ENCODE measurements around the gene CAMTA1. TPM values are rescaled to one million over a fixed set of nuclear protein-coding genes. Genes with fewer than 3 reads are reported as not detected.

Gene CAMTA1
- total RNA-seq, 1 experiment from 2014 or later: 50.3 TPM

DNA sequence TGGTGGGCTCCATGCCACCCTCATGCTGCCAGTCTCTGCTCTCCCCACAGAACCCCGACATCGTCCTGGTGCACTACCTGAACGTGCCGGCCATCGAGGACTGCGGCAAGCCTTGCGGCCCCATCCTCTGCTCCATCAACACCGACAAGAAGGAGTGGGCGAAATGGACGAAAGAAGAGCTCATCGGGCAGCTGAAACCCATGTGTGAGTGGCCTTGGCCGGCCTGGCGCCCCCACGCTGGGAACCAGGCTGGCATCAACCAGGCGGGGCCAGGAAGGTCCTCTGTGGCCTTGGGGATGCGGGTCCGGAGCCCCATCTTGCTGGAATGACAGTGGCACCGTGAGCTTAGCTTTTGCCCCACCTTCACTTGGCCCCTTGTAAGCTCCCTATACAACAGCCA is 855.1 kb downstream of the CAMTA1 start:
- Mint-ChIP-seq H3K4me1 (ENCODE audit: low read depth, unreplicated experiment) (no peaks in the 10 kb centered on the region), H3K27ac (ENCODE audit: unreplicated experiment) (no peak overlapping the region)
- intact Hi-C loops (cut with micrococcal nuclease; ENCODE audit: unreplicated experiment): no loop called here

DNA sequence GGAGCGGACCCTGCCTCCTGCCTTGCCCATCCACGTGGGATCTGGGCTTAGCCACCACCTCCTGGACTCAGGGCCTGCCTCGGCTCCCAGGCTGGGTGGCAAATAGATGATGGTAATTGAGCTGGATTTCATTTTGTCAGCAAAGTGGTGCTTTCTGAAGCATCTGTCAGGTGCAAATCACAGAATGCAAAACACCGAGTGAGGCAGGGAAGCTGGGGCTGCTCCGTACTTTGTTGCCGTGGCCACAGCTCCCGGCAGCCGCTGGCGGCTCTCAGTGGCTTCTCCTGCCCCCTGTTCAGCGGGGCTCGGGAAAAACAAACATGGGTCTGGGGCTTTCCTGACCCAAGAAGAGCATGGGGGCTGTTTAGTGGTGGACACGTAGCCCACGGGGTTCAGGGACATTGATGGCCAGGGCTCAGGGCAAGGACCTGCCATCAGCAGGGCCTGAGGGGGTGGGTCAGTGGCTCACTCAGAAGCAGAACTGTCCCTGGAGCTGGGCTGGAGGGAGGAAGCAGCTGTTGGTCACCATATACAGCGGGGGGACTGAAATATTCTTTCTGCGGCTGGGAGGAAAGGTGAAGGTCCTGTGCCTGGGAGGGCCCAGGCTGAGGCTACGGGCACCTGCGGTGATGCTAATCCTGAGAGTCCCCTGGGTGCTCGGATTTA is 855.8 kb downstream of the CAMTA1 start:
- no peak overlapping the region for H3K4me3 Mint-ChIP-seq (ENCODE audit: low read depth, unreplicated experiment)
- intact Hi-C loops (cut with micrococcal nuclease; ENCODE audit: unreplicated experiment): no loop called here
- H3K4me1 Mint-ChIP-seq (ENCODE audit: low read depth, unreplicated experiment): no peaks in the 10 kb centered on the region
- peaks cover 4% of the 10 kb centered on the region for H3K36me3 Mint-ChIP-seq (ENCODE audit: insufficient read depth, unreplicated experiment)
- no peaks in the 10 kb centered on the region for H3K9me3 Mint-ChIP-seq (ENCODE audit: low read depth, unreplicated experiment)
- peaks cover 27% of the 10 kb centered on the region for H3K27me3 Mint-ChIP-seq (ENCODE audit: unreplicated experiment)
- CTCF ChIA-PET: interaction anchor here (1.0 kb wide), 1 partner anchor 187 kb away, joined by 4 read pairs; no protein-coding TSS in a partner anchor
- BruUV-seq (replicated peaks): no TSS peak
- no peak overlapping the region for H3K27ac Mint-ChIP-seq (ENCODE audit: unreplicated experiment)
- TF ChIP-seq, protein P1, sequence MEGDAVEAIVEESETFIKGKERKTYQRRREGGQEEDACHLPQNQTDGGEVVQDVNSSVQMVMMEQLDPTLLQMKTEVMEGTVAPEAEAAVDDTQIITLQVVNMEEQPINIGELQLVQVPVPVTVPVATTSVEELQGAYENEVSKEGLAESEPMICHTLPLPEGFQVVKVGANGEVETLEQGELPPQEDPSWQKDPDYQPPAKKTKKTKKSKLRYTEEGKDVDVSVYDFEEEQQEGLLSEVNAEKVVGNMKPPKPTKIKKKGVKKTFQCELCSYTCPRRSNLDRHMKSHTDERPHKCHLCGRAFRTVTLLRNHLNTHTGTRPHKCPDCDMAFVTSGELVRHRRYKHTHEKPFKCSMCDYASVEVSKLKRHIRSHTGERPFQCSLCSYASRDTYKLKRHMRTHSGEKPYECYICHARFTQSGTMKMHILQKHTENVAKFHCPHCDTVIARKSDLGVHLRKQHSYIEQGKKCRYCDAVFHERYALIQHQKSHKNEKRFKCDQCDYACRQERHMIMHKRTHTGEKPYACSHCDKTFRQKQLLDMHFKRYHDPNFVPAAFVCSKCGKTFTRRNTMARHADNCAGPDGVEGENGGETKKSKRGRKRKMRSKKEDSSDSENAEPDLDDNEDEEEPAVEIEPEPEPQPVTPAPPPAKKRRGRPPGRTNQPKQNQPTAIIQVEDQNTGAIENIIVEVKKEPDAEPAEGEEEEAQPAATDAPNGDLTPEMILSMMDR (IDR thresholded peaks at IDR 0.05; ENCODE audit: unreplicated experiment): no peak
- DNase-seq: no peak

More for the DNA sequence above, 855.1 kb downstream of the CAMTA1 start:
- Mint-ChIP-seq H3K9me3 (ENCODE audit: low read depth, unreplicated experiment) (no peaks in the 10 kb centered on the region), H3K27me3 (ENCODE audit: unreplicated experiment) (peaks cover 34% of the 10 kb centered on the region), H3K4me3 (ENCODE audit: low read depth, unreplicated experiment) (no peak overlapping the region), H3K36me3 (ENCODE audit: insufficient read depth, unreplicated experiment) (no peaks in the 10 kb centered on the region)
- TF ChIP-seq, protein P1 (IDR thresholded peaks at IDR 0.05; ENCODE audit: unreplicated experiment): no peak
- DNase-seq: no peak
- CTCF ChIA-PET: no interaction called here
- no TSS peak for BruUV-seq (replicated peaks)

DNA sequence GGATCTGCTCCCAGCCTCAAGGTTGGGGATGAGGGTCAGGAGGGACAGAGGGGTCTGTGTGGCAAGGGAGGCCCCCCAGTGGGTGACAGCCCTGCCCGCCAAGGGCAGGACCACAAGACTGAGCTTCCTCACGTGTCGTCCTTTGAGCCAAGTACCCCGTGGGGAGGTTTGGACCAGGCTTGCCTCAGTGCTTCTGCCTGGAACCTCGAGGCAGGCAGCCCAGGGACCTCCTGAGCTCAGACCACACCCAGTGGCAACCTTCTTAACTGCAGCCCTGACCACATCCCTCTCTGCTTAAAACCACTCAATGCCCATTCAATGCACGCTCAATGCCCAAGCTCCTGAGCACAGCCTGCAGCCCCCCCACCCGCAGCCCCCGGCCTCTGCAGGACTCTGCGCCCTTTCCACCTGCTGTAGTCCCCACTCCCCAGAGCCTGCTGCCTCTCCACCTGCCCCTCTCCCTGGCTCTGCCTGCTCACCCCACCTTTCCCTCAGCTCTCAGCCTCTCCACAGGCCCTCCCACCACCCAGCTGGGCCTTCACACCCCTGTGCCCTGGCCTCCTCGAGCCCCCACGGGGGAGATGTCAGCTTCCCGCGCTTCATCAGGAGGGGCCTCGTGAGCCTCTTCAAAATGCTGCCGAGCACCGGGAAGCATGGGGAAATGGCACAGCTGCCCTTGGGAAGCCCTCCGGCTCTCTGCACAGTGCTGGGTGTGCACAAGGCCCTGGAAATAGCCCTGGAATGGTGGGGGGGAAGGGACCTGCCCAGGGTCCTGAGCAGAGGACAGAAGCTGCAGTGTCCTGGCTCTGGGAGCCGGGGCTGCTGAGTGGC is 856.5 kb downstream of the CAMTA1 start:
- H3K36me3 Mint-ChIP-seq (ENCODE audit: insufficient read depth, unreplicated experiment): peaks cover 6% of the 10 kb centered on the region
- BruUV-seq (replicated peaks): no TSS peak
- intact Hi-C loops (cut with micrococcal nuclease; ENCODE audit: unreplicated experiment): no loop called here
- no peak overlapping the region for H3K27ac Mint-ChIP-seq (ENCODE audit: unreplicated experiment)
- CTCF ChIA-PET: interaction anchor here (1.0 kb wide), 1 partner anchor 188 kb away, joined by 4 read pairs; no protein-coding TSS in a partner anchor
- H3K4me3 Mint-ChIP-seq (ENCODE audit: low read depth, unreplicated experiment): no peak overlapping the region
- no peaks in the 10 kb centered on the region for H3K9me3 Mint-ChIP-seq (ENCODE audit: low read depth, unreplicated experiment)
- DNase-seq: no peak
- peaks cover 25% of the 10 kb centered on the region for H3K27me3 Mint-ChIP-seq (ENCODE audit: unreplicated experiment)
- H3K4me1 Mint-ChIP-seq (ENCODE audit: low read depth, unreplicated experiment): no peaks in the 10 kb centered on the region
- TF ChIP-seq, protein P1 (IDR thresholded peaks at IDR 0.05; ENCODE audit: unreplicated experiment): no peak

- Mint-ChIP-seq H3K27ac (ENCODE audit: unreplicated experiment) (no peak overlapping the region), H3K36me3 (ENCODE audit: insufficient read depth, unreplicated experiment) (peaks cover 6% of the 10 kb centered on the region), H3K4me3 (ENCODE audit: low read depth, unreplicated experiment) (no peak overlapping the region), H3K27me3 (ENCODE audit: unreplicated experiment) (peaks cover 25% of the 10 kb centered on the region), H3K4me1 (ENCODE audit: low read depth, unreplicated experiment) (no peaks in the 10 kb centered on the region), H3K9me3 (ENCODE audit: low read depth, unreplicated experiment) (no peaks in the 10 kb centered on the region)
- intact Hi-C loops (cut with micrococcal nuclease; ENCODE audit: unreplicated experiment): no loop called here
- CTCF ChIA-PET: no interaction called here
- no TSS peak for BruUV-seq (replicated peaks)
- DNase-seq: no peak
- TF ChIP-seq, protein P1 (IDR thresholded peaks at IDR 0.05; ENCODE audit: unreplicated experiment): no peak
Observed at GRCh38 chr1:7642418-7642704, 857.1 kb downstream of the CAMTA1 start.
